HepG2 (cell line): Measurements from ENCODE around the gene DRAXIN. TPM values are rescaled to one million over a fixed set of nuclear protein-coding genes. Genes with fewer than 3 reads are reported as not detected.

Experiments
- ATAC-seq: fragments of 200-7000 bp; cut with Tn5 transposase; 3 replicates; pipeline ENCODE4 v1.9.1; 2020; ENCODE audit warnings: mild to moderate bottlenecking, moderate library complexity
- BruUV-seq: library from RNA; stranded (reverse); fragments of 400-500 nt; replicated peaks from 2 replicates; lab custom pipeline; 2021; lab: Mats Ljungman, UMichigan
- CTCF ChIA-PET: fragments of 300-600 bp; formaldehyde crosslinking; extraction: SDS; loops from one replicate; lab custom pipeline; 2021; ENCODE audit warnings: low total read pairs, inconsistent platforms, low intra/inter-chr PET ratio; lab: Yijun Ruan, JAX
- POLR2A ChIA-PET: fragments of 350-600 bp; sonication (Branson Sonifier 250); formaldehyde crosslinking; loops from one replicate; lab custom pipeline; 2020; ENCODE audit warnings: antibody characterized with exemption, inconsistent platforms; lab: Yijun Ruan, JAX
- DNase-seq: peaks from one replicate; pipeline ENCODE4 v3.0.0-alpha.2; 2015; ENCODE audit warnings: low spot score
- FAIRE-seq: peaks from 3 replicates; lab custom pipeline; 2011; peaks lifted over from hg19 to GRCh38; lab: Jason Lieb, UNC
- H2AFZ ChIP-seq: one replicate; pipeline ENCODE4 v1.6.1; 2011; ENCODE audit warnings: low read length, inconsistent platforms
- H3K27ac ChIP-seq: fragments of 300-600 bp; 3 replicates; pipeline ENCODE4 v1.8.0; 2011; ENCODE audit warnings: mixed run types, mild to moderate bottlenecking, mixed read lengths, low read length, inconsistent platforms; ENCODE audit not compliant: insufficient read depth; ENCODE audit errors: extremely low read length
- H3K27me3 ChIP-seq, 2 experiments: fragments of 200-600 bp in 1 of 2; 2 replicates in 1 of 2; 3 replicates in 1 of 2; pipeline versions ENCODE4 v1.6.0 to v1.8.0; 2011; ENCODE audit warnings: low read length in 2 of 2, mild to moderate bottlenecking in 2 of 2, moderate library complexity in 2 of 2, inconsistent platforms in 1 of 2; ENCODE audit not compliant: insufficient read depth in 2 of 2, control insufficient read depth in 1 of 2
- H3K36me3 ChIP-seq, 2 experiments: fragments of 200-600 bp in 1 of 2; replicated peaks in 1 of 2; 2 replicates in 1 of 2; 3 replicates in 1 of 2; pipeline versions ENCODE4 v1.5.1 to v1.8.0; 2011; ENCODE audit warnings: low read length in 2 of 2, inconsistent platforms in 1 of 2; ENCODE audit not compliant: insufficient read depth in 2 of 2, control insufficient read depth in 1 of 2
- H3K4me1 ChIP-seq: 2 replicates; pipeline ENCODE4 v1.5.1; 2012; ENCODE audit warnings: low read length, inconsistent platforms; ENCODE audit not compliant: insufficient read depth
- H3K4me2 ChIP-seq: 2 replicates; pipeline ENCODE4 v1.6.0; 2011; ENCODE audit warnings: low read depth, low read length, inconsistent platforms
- H3K4me3 ChIP-seq, 3 experiments: fragments of 200-600 bp in 1 of 3; sonication (generic), shearing (Covaris generic) in 1 of 3; replicated peaks in 1 of 3; 2 replicates each; pipeline ENCODE4 v1.5.1; 2011 to 2016; ENCODE audit warnings: low read length in 3 of 3, inconsistent platforms in 2 of 3, low read depth in 2 of 3, mild to moderate bottlenecking in 2 of 3, control low read depth in 1 of 3, mixed read lengths in 1 of 3; ENCODE audit not compliant: insufficient read depth in 1 of 3
- H3K79me2 ChIP-seq: one replicate; pipeline ENCODE4 v1.6.1; 2011; ENCODE audit warnings: low read length, inconsistent platforms; ENCODE audit not compliant: insufficient read depth
- H3K9ac ChIP-seq: 2 replicates; pipeline ENCODE4 v1.6.0; 2011; ENCODE audit warnings: mild to moderate bottlenecking, low read depth, low read length, inconsistent platforms; ENCODE audit not compliant: insufficient read depth
- H3K9me3 ChIP-seq: 2 replicates; pipeline ENCODE4 v1.5.1; 2012; ENCODE audit warnings: mild to moderate bottlenecking, low read length
- H4K20me1 ChIP-seq: 2 replicates; pipeline ENCODE4 v1.6.0; 2011; ENCODE audit warnings: inconsistent platforms, mild to moderate bottlenecking, low read length, moderate library complexity; ENCODE audit not compliant: insufficient read depth
- CEBPB ChIP-seq: IDR thresholded peaks from 2 replicates; pipeline ENCODE4 v1.6.1; 2011; ENCODE audit warnings: low read depth, low read length, improper control_type of control experiment, borderline replicate concordance
- KAT7 ChIP-seq: IDR thresholded peaks from 2 replicates; pipeline ENCODE4 v1.6.1; 2018; ENCODE audit warnings: borderline replicate concordance, missing compliant biosample characterization
- POLR2G ChIP-seq: fragments of 200-400 bp; formaldehyde crosslinking; IDR thresholded peaks from 2 replicates; pipeline ENCODE4 v1.6.1; 2018; ENCODE audit warnings: mild to moderate bottlenecking, low read depth, low read length, moderate library complexity
- ZMAT3 ChIP-seq: sonication (generic); formaldehyde crosslinking; conservative IDR thresholded peaks from 2 replicates; pipeline ENCODE4 v1.7.0; 2021; ENCODE audit warnings: missing genetic modification reagents
- ZNF550 ChIP-seq: sonication (generic); formaldehyde crosslinking; IDR thresholded peaks from 2 replicates; pipeline ENCODE4 v1.4.0; 2020; ENCODE audit warnings: mild to moderate bottlenecking, missing genetic modification reagents, borderline replicate concordance
- ZNF562 ChIP-seq: sonication (generic); formaldehyde crosslinking; IDR thresholded peaks from 2 replicates; pipeline ENCODE4 v1.8.0; 2022; ENCODE audit warnings: missing genetic modification reagents, borderline replicate concordance
- WGBS: methylation state at CpG from one replicate; pipeline ENCODE4 v1.1.6; 2017; ENCODE audit warnings: low lambda C conversion rate; 5-methylcytosine and 5-hydroxymethylcytosine counted together
- in situ Hi-C: cut with HindIII; loops from 2 replicates; pipeline ENCODE4 v1.10.0; 2017; ENCODE audit warnings: low pct_unique_long_range_greater_than_20kb; ENCODE audit not compliant: extremely low pct_ligation_motif_present
- intact Hi-C: fragments of 100-400 bp; cut with micrococcal nuclease; formaldehyde crosslinking; loops from one replicate; pipeline ENCODE4 v1.10.0; 2022; ENCODE audit not compliant: unreplicated experiment
- polyA plus RNA-seq, 8 experiments: library from polyadenylated mRNA; depleted of rRNA in 3 of 8; stranded (reverse) in 7 of 8; unstranded in 1 of 8; fragments of >200 nt; fragmentation: Illumina TruSeq in 4 of 8; extraction: Trizol in 4 of 8; gene quantifications; 2 replicates each; pipeline versions ENCODE4 v1.2.1 to v1.2.3, GENCODE V29; 2011 to 2016; ENCODE audit warnings: low read depth in 4 of 8, missing spikeins in 1 of 8, mixed read lengths in 1 of 8; ENCODE audit not compliant: insufficient read depth in 1 of 8
- total RNA-seq, 5 experiments: library from RNA; depleted of rRNA; stranded (reverse); fragments of >200 nt; fragmentation: Illumina TruSeq; extraction: Trizol; gene quantifications; 2 replicates each; pipeline ENCODE4 v1.2.3, GENCODE V29; 2016; ENCODE audit warnings: low read depth in 1 of 5
- TF ChIP-seq, protein P1 (sequence below): sonication (generic); formaldehyde crosslinking; IDR thresholded peaks from 2 replicates; pipeline ENCODE4 v1.4.0; 2020; ENCODE audit warnings: missing genetic modification reagents, borderline replicate concordance
- TF ChIP-seq, protein P2 (sequence below): IDR thresholded peaks from 2 replicates; pipeline ENCODE4 v1.6.1; 2016; ENCODE audit warnings: missing compliant biosample characterization, missing genetic modification reagents, borderline replicate concordance
- TF ChIP-seq, protein P3 (sequence below): sonication (generic); IDR thresholded peaks from 2 replicates; pipeline ENCODE4 v1.6.1; 2016; ENCODE audit warnings: low read depth, borderline replicate concordance

Gene DRAXIN
- total and polyA plus RNA-seq, 2 of the 13 experiments (the other 11 are each of a cell fraction or from before 2014, with no cell fraction given) = 0.02 TPM; not detected in 1

DNA sequence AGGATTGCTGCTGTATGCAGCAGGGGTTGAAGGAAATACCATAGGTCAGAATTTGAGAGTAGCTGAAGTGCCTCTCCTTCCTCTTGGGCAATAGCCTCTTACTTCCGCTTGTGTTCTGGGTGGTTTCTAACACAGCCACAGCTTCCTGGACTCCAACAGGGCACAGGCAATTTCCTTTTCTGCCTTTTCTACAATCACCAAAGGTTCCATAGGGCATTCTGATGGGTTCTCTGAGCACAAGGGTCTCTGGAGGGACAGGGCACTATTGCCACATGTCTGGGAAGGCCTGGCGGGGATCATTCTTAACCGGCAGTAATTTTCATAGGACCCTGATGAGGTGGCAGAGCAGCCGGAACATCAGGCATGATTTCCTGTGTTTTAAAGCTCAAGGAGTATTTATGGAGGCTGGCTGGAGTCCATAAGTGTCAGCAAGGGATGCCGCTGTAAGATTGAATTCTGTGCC is 39.0 kb downstream of the DRAXIN start (continued):
- peak; percentile 33; the same call in 1 of the 2 replicates for TF ChIP-seq CEBPB
- TF ChIP-seq, protein P1, sequence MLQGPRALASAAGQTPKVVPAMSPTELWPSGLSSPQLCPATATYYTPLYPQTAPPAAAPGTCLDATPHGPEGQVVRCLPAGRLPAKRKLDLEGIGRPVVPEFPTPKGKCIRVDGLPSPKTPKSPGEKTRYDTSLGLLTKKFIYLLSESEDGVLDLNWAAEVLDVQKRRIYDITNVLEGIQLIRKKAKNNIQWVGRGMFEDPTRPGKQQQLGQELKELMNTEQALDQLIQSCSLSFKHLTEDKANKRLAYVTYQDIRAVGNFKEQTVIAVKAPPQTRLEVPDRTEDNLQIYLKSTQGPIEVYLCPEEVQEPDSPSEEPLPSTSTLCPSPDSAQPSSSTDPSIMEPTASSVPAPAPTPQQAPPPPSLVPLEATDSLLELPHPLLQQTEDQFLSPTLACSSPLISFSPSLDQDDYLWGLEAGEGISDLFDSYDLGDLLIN = no peak
- no peak for TF ChIP-seq ZMAT3
- TF ChIP-seq, protein P2, sequence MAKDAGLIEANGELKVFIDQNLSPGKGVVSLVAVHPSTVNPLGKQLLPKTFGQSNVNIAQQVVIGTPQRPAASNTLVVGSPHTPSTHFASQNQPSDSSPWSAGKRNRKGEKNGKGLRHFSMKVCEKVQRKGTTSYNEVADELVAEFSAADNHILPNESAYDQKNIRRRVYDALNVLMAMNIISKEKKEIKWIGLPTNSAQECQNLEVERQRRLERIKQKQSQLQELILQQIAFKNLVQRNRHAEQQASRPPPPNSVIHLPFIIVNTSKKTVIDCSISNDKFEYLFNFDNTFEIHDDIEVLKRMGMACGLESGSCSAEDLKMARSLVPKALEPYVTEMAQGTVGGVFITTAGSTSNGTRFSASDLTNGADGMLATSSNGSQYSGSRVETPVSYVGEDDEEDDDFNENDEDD = no peak
- no peak for TF ChIP-seq ZNF550 (CRISPR knock-in tag)
- no peak for TF ChIP-seq POLR2G
- TF ChIP-seq ZNF562 = no peak

DNA sequence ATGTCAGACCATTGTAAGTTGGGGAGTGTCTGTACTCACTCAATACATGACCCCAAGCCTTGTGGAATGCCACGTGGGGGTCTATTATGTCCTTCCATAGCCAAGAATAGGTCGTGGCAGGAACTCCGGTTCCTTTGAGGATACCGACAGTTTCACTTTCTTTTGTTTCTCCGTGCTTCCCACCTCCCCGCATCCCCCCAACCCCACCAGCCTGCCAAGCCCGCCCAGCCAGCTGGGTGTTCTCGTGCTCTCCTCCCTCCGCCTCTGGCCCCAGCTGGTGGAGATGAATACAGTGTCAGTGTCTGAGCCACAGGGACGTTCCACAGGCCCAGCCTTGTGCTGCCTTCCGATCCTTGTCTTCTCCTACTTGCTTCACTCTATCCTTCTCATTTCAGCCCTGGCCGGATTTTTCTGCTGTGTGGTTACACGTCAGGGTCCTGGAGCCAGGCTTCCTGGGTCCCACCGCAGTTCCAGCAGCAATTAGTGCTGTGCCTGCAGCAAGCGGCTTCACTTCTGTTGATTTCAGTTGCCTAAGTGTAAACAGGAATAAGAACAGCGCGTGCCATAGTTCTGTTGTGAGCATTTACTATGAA is 40.3 kb downstream of the DRAXIN start:
- Histone ChIP-seq H3K4me3 (peak overlapping the region in 1 of 3 experiments; percentile 38; a peak in 1 of 6 replicates), H3K9ac (no peak overlapping the region), H3K27me3 (peaks cover 0 to 6% of the 10 kb centered on the region in 2 experiments; a peak in 2 of 5 replicates), H3K79me2 (no peaks in the 10 kb centered on the region), H3K4me2 (peak overlapping the region; percentile 66), H3K4me1 (peaks cover 48% of the 10 kb centered on the region), H4K20me1 (no peaks in the 10 kb centered on the region), H3K27ac (no peak overlapping the region), H3K36me3 (no peaks in the 10 kb centered on the region), H3K9me3 (no peaks in the 10 kb centered on the region), H2AFZ (no peak overlapping the region)
- DNase-seq = peak; percentile 13
- in situ Hi-C loops (no loop called here), intact Hi-C loops (no loop called here)
- no TSS peak for BruUV-seq
- 0 out of 3 replicates have a peak, but pooled peaks have one; percentile 10 for ATAC-seq
- 34% methylated on average over 17 of the region's 17 CpGs for WGBS
- TF ChIP-seq, protein P3, sequence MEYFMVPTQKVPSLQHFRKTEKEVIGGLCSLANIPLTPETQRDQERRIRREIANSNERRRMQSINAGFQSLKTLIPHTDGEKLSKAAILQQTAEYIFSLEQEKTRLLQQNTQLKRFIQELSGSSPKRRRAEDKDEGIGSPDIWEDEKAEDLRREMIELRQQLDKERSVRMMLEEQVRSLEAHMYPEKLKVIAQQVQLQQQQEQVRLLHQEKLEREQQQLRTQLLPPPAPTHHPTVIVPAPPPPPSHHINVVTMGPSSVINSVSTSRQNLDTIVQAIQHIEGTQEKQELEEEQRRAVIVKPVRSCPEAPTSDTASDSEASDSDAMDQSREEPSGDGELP = peak; percentile 59; the same call in 1 of the 2 replicates
- TF ChIP-seq KAT7 (CRISPR knock-in tag) = no peak
- POLR2A ChIA-PET = no interaction called here
- CTCF ChIA-PET = no interaction called here
- no peak for FAIRE-seq
